CD4-positive, alpha-beta T cell (primary cell): ENCODE measurements around the gene SRA1. TPM values are rescaled to one million over a fixed set of nuclear protein-coding genes. Genes with fewer than 3 reads are reported as not detected.
A peak's percentile ranks its signal among the peaks of the same experiment; 100 is the strongest.

Experiments used
- ATAC-seq: fragments of 200-7000 bp; cut with Tn5 transposase; one replicate; pipeline ENCODE4 v1.10.0; 2022; ENCODE audit warnings: mild to moderate bottlenecking; ENCODE audit not compliant: poor library complexity
- CTCF ChIA-PET: fragments of 350-600 bp; sonication (Branson Sonifier 250); formaldehyde crosslinking; loops from one replicate; lab custom pipeline; 2021; ENCODE audit warnings: antibody characterized with exemption, inconsistent platforms; lab: Charles Lee
- POLR2A ChIA-PET: fragments of 350-600 bp; sonication (Branson Sonifier 250); formaldehyde crosslinking; loops from one replicate; lab custom pipeline; 2021; ENCODE audit warnings: antibody characterized with exemption, inconsistent platforms; lab: Charles Lee
- DNase-seq, 14 experiments: peaks; one replicate each; pipeline ENCODE4 v3.0.0-alpha.2; 2013 to 2020; ENCODE audit warnings: mixed read lengths in 2 of 14
- H3K27ac ChIP-seq, 2 donors: one replicate each; pipeline versions ENCODE4 v1.5.1 to v1.7.0; 2013; ENCODE audit warnings: low read length in 2 of 2, low read depth in 1 of 2, mild to moderate bottlenecking in 1 of 2
- H3K27me3 ChIP-seq, 2 experiments: 1 replicate in 1 of 2; 2 replicates in 1 of 2; pipeline versions ENCODE4 v1.6.1 to v1.7.0; 2013; ENCODE audit warnings: low read length in 2 of 2, control low read depth in 1 of 2, mild to moderate bottlenecking in 1 of 2, moderate library complexity in 1 of 2; ENCODE audit not compliant: insufficient read depth in 2 of 2, control insufficient read depth in 1 of 2
- H3K36me3 ChIP-seq: one replicate; pipeline ENCODE4 v1.6.1; 2013; ENCODE audit warnings: low read length, control low read depth; ENCODE audit not compliant: insufficient read depth
- H3K4me1 ChIP-seq: one replicate; pipeline ENCODE4 v1.6.1; 2013; ENCODE audit warnings: low read length, control low read depth; ENCODE audit not compliant: insufficient read depth
- H3K4me3 ChIP-seq: one replicate; pipeline ENCODE4 v1.5.1; 2013; ENCODE audit warnings: mild to moderate bottlenecking, low read length, moderate library complexity
- H3K9me3 ChIP-seq, 2 experiments: 1 replicate in 1 of 2; 2 replicates in 1 of 2; pipeline versions ENCODE4 v1.6.1 to v1.7.0; 2013; ENCODE audit warnings: low read length in 2 of 2, mild to moderate bottlenecking in 2 of 2, control low read depth in 1 of 2, moderate library complexity in 1 of 2; ENCODE audit not compliant: control insufficient read depth in 1 of 2, insufficient read depth in 1 of 2
- H3K27ac Mint-ChIP-seq: one replicate; pipeline ENCODE4 v1.8.0; 2020; ENCODE audit warnings: mixed read lengths
- H3K27me3 Mint-ChIP-seq: one replicate; pipeline ENCODE4 v1.8.0; 2021; ENCODE audit warnings: mixed read lengths
- H3K36me3 Mint-ChIP-seq: one replicate; pipeline ENCODE4 v1.8.0; 2021; ENCODE audit warnings: low read depth, mixed read lengths
- H3K4me1 Mint-ChIP-seq: one replicate; pipeline ENCODE4 v1.8.0; 2021; ENCODE audit warnings: low read depth, mixed read lengths
- H3K4me3 Mint-ChIP-seq: one replicate; pipeline ENCODE4 v1.8.0; 2020; ENCODE audit warnings: mild to moderate bottlenecking, mixed read lengths
- H3K9me3 Mint-ChIP-seq: one replicate; pipeline ENCODE4 v1.8.0; 2020; ENCODE audit warnings: mixed read lengths
- intact Hi-C, 2 experiments: fragments of 100-400 bp; cut with DNase I in 1 of 2; cut with micrococcal nuclease in 1 of 2; formaldehyde crosslinking; loops; one replicate each; pipeline versions ENCODE4 v1.15.1 to v1.9.0; 2023 to 2025; cut with DNase I, micrococcal nuclease
- total RNA-seq, 174 experiments: library from RNA in 2 of 174; stranded (reverse) in 2 of 174; gene quantifications; one replicate each; pipeline ENCODE4 v1.2.3 and lab custom pipeline; 2021 to 2026
- TF ChIP-seq, protein P1 (sequence below): fragments of 200-600 bp; IDR thresholded peaks from one replicate; pipeline ENCODE4 v1.8.0; 2022; ENCODE audit warnings: antibody characterized with exemption, mild to moderate bottlenecking

The SRA1 gene
- total RNA-seq, 2 experiments from 2014 or later: 30.9 to 31.6 TPM

DNA sequence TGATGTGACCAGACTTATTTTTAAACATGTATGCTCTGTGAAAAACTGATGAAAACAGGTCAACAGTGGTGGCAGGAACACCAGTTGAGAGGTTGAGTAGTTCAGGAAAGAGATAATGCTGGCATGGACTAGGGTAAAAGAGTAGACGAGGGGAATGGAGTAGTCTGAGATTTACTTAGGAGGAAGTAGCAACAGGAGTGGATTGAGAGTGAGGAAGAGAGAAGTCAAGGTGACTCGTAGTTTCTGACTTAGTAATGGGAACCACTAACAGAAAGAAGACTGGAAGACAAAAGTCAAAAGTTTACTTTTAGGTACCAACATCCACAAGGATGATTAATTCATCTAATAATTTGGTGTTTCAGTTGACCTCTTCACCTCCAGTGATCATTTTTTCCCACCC lies 3.6 kb downstream of the SRA1 start:
- Histone ChIP-seq H3K27ac (no peak overlapping the region), H3K36me3 (peaks cover 39% of the 10 kb centered on the region), H3K4me3 (no peak overlapping the region), H3K9me3 (no peaks in the 10 kb centered on the region), H3K27me3 (no peaks in the 10 kb centered on the region), H3K4me1 (peaks cover 39% of the 10 kb centered on the region)
- peaks cover 73% of the 10 kb centered on the region for H3K4me1 Mint-ChIP-seq
- H3K36me3 Mint-ChIP-seq: peaks cover 63% of the 10 kb centered on the region
- peak overlapping the region; percentile 81 for H3K27ac Mint-ChIP-seq
- H3K9me3 Mint-ChIP-seq: no peaks in the 10 kb centered on the region
- CTCF ChIA-PET: interaction anchor here (0.6 to 1.4 kb wide), 3 partner anchors 8 to 81 kb away, joined by 3 read pairs; partner anchors contain the start of gene CD14
- TF ChIP-seq, protein P1, sequence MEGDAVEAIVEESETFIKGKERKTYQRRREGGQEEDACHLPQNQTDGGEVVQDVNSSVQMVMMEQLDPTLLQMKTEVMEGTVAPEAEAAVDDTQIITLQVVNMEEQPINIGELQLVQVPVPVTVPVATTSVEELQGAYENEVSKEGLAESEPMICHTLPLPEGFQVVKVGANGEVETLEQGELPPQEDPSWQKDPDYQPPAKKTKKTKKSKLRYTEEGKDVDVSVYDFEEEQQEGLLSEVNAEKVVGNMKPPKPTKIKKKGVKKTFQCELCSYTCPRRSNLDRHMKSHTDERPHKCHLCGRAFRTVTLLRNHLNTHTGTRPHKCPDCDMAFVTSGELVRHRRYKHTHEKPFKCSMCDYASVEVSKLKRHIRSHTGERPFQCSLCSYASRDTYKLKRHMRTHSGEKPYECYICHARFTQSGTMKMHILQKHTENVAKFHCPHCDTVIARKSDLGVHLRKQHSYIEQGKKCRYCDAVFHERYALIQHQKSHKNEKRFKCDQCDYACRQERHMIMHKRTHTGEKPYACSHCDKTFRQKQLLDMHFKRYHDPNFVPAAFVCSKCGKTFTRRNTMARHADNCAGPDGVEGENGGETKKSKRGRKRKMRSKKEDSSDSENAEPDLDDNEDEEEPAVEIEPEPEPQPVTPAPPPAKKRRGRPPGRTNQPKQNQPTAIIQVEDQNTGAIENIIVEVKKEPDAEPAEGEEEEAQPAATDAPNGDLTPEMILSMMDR: no peak
- ATAC-seq: no peak
- intact Hi-C loops: loop anchor here in 1 of 2 experiments (5.0 kb wide), 1 partner anchor 159 kb away; no protein-coding TSS in a partner anchor
- POLR2A ChIA-PET: no interaction called here
- H3K27me3 Mint-ChIP-seq: no peaks in the 10 kb centered on the region
- DNase-seq: no peak
- H3K4me3 Mint-ChIP-seq: peak overlapping the region; percentile 51

DNA sequence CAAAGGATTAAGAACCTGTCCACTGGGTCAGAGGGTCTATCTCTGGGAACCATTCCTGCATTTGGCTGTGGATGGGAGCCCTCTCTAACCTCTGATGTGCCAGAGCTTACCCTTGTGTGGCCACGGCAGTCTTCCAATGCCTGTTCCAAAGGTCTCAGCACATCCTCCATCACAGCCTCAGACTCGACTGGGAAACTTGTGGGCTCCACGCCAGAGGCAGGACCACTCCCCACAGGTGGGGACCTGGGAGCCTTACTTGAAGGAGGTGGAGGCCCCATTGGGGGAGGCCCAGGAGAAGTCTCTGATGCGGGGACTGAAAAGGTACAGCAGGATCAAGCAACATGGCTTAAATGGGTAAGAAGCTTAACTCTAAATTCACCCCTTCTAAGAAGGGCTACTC lies 5.4 kb downstream of the SRA1 start:
- DNase-seq: no peak
- no peak overlapping the region for H3K4me3 Mint-ChIP-seq
- H3K36me3 Mint-ChIP-seq: peaks cover 72% of the 10 kb centered on the region
- ChIA-PET CTCF (interaction anchor here (0.8 to 1.2 kb wide), 3 partner anchors 10 to 83 kb away, joined by 3 read pairs; no protein-coding TSS in a partner anchor), POLR2A (interaction anchor here (0.5 to 1.6 kb wide), 5 partner anchors 12 to 150 kb away, joined by 3 to 6 read pairs (median 4); partner anchors contain the start of genes ANKHD1, CD14, IK and NDUFA2)
- Histone ChIP-seq H3K9me3 (no peaks in the 10 kb centered on the region), H3K27ac (no peak overlapping the region), H3K4me3 (no peak overlapping the region), H3K27me3 (no peaks in the 10 kb centered on the region), H3K36me3 (peaks cover 39% of the 10 kb centered on the region), H3K4me1 (peaks cover 50% of the 10 kb centered on the region)
- H3K4me1 Mint-ChIP-seq: peaks cover 76% of the 10 kb centered on the region
- intact Hi-C loops: loop anchor here in 1 of 2 experiments (5.0 kb wide), 1 partner anchor 160 kb away; no protein-coding TSS in a partner anchor
- peak overlapping the region; percentile 96 for H3K27ac Mint-ChIP-seq
- ATAC-seq: no peak
- H3K27me3 Mint-ChIP-seq: no peaks in the 10 kb centered on the region
- H3K9me3 Mint-ChIP-seq: no peaks in the 10 kb centered on the region
- TF ChIP-seq, protein P1: no peak

DNA sequence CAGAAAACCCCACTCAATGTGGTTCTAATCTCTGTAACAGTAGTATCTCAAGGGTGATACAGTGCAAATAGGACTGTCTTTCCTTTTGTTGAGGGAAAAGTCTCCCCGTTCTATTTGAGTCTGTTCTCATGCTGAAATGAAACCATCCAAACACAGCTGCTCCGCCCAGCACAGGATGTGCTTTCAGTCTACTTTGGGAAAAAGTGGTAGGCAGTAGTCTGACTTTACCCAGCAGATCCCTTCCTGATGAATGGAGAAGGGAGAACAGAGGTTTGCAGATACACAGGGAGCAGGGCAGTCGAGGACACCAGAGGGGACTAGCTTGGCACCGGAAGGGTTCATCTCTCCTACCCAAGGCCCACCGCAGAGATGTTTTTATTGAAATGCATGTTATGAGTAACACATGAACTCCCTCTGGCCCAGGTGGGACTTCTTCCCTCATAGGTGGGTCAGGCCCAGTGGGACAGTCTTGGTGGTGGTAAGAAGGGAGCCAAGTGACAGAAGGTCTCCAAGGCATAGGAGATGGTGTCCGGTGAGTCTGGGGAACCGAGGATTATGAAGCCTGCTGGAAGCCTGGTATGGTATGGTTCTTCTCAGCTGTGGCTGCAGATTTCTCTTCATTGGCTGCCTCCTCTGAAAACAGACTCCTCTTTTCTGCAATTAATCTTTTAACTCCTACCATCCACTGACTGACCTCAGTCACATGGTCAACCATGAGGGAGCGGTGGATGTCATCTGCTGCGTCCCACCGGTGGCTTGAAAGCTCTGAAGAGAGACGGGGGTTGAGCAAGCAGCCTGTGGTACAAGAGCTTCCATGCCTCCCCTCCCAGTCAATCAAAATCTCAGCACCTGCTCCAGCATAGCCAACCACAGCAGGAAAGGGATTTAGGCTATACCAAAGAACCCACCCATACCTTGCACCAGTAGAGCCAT lies 6.9 kb downstream of the SRA1 start:
- Mint-ChIP-seq H3K4me1 (peaks cover 62% of the 10 kb centered on the region), H3K9me3 (no peaks in the 10 kb centered on the region), H3K36me3 (peaks cover 72% of the 10 kb centered on the region), H3K4me3 (peak overlapping the region; percentile 44), H3K27ac (peak overlapping the region; percentile 96), H3K27me3 (no peaks in the 10 kb centered on the region)
- Histone ChIP-seq H3K27ac (peak overlapping the region in 1 of 2 donors; percentile 3), H3K36me3 (peaks cover 39% of the 10 kb centered on the region), H3K27me3 (no peaks in the 10 kb centered on the region), H3K4me1 (peaks cover 40% of the 10 kb centered on the region), H3K4me3 (no peak overlapping the region), H3K9me3 (no peaks in the 10 kb centered on the region)
- TF ChIP-seq, protein P1: no peak
- no peak for DNase-seq
- POLR2A ChIA-PET: interaction anchor here (1.2 to 5.0 kb wide), 4 partner anchors 13 to 97 kb away, joined by 3 to 87 read pairs (median 40); partner anchors contain the start of genes APBB3, CD14, IK and NDUFA2
- intact Hi-C loops: loop anchor here in 1 of 2 experiments (5.0 kb wide), 1 partner anchor 162 kb away; no protein-coding TSS in a partner anchor
- CTCF ChIA-PET: interaction anchor here (0.8 kb wide), 1 partner anchor 18 kb away, joined by 3 read pairs; no protein-coding TSS in a partner anchor
- ATAC-seq: no peak
